NCI-H2227 (cell line): ENCODE results near the gene METAP1D.
"Not testable (repeated sequence)": the region's sequence is repeated elsewhere in the genome, so short reads cannot be mapped to it uniquely, and the experiment has no call there.

Experiments used
- DNase-seq: peaks from one replicate; lab custom pipeline; 2025; ENCODE audit not compliant: unreplicated experiment; lab: John Stamatoyannopoulos, UW

METAP1D gene

GRCh38 chr2:172047566-172048507 is 48.1 kb downstream of the METAP1D start:
- peak; percentile 68 for DNase-seq

GRCh38 chr2:172048508-172049503 is 49.1 kb downstream of the METAP1D start:
- no peak for DNase-seq

- DNase-seq, result no peak
Measured at GRCh38 chr2:172049567-172050120, 49.9 kb downstream of the METAP1D start.

GRCh38 chr2:172050479-172051125 is 50.8 kb downstream of the METAP1D start:
- no peak for DNase-seq

GRCh38 chr2:172052000-172052983 is 52.5 kb downstream of the METAP1D start:
- DNase-seq, result peak; percentile 90

GRCh38 chr2:172053486-172053885 is 53.7 kb downstream of the METAP1D start:
- no peak for DNase-seq

- no peak for DNase-seq
Measured at GRCh38 chr2:172056293-172056692, 56.5 kb downstream of the METAP1D start.

GRCh38 chr2:172058660-172059059 is 58.9 kb downstream of the METAP1D start:
- DNase-seq, result no peak

GRCh38 chr2:172060118-172060517 is 60.4 kb downstream of the METAP1D start:
- not testable (repeated sequence) for DNase-seq

- DNase-seq, result no peak
Measured at GRCh38 chr2:172062402-172063004, 62.8 kb downstream of the METAP1D start.

- no peak for DNase-seq
Measured at GRCh38 chr2:172063446-172063845, 63.7 kb downstream of the METAP1D start.

GRCh38 chr2:172065111-172065510 is 65.4 kb downstream of the METAP1D start:
- no peak for DNase-seq

GRCh38 chr2:172066394-172066886 is 66.7 kb downstream of the METAP1D start:
- peak; percentile 98 for DNase-seq

GRCh38 chr2:172067905-172068304 is 68.2 kb downstream of the METAP1D start:
- not testable (repeated sequence) for DNase-seq

- DNase-seq, result no peak
Measured at GRCh38 chr2:172070936-172071335, 71.2 kb downstream of the METAP1D start.

- peak; percentile 92 for DNase-seq
Measured at GRCh38 chr2:172072303-172072702, 72.5 kb downstream of the METAP1D start.

- peak; percentile 100 for DNase-seq
Measured at GRCh38 chr2:172072706-172073105, 73.0 kb downstream of the METAP1D start.

GRCh38 chr2:172073518-172073917 is 73.8 kb downstream of the METAP1D start:
- no peak for DNase-seq

- DNase-seq, result no peak
Measured at GRCh38 chr2:172074254-172074653, 74.5 kb downstream of the METAP1D start.
